GM21423 (cell line): ENCODE measurements around the gene NEUROD1.

Experiments used
- ATAC-seq: cut with Tn5 transposase; IDR thresholded peaks from one replicate; pipeline ENCODE4 v1.9.1; 2021; ENCODE audit warnings: mild to moderate bottlenecking, moderate library complexity; ENCODE audit not compliant: unreplicated experiment

Gene NEUROD1

DNA sequence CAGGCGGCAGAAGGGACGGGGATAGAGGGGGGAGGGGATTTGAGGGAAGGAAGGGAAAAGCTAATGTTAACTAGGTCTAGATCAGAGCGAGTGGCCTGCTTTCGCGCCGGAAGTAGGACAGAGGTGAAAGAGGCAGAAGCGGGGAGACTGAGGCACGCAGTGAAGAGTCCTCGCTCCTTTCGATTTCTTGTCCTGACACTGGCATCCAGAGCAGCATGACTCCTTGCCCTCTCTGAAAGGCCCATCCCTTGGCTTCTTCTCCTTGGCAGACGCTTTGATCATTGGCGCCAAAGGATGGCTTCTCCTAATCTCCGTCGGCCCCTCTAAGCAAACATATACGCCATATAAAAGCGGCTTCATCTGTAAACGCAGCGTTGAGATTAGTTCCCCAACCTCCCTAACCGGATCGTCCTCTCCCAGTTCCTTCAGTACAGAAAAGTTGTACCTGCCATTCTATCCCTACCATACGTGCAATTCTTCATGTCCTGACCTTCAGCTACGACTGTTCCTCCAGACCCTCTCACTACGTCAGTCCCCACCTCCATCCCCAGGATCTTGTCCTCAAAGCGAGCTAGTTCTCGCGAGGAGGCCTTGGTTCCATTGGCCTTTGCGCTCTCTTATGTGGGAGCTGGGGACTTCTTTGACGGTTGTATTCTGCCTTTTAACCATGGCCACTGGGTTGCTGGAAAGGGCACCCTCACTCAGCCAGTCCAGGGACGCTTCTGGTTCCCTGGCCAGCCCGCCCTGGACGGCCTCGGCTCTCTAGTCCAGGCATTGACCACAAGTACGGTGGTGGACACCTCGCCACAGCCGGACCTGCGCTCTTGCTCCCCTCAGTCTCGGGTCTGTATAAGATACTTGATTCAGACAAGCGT, 857 bp upstream of the NEUROD1 start:
- no peak for ATAC-seq

DNA sequence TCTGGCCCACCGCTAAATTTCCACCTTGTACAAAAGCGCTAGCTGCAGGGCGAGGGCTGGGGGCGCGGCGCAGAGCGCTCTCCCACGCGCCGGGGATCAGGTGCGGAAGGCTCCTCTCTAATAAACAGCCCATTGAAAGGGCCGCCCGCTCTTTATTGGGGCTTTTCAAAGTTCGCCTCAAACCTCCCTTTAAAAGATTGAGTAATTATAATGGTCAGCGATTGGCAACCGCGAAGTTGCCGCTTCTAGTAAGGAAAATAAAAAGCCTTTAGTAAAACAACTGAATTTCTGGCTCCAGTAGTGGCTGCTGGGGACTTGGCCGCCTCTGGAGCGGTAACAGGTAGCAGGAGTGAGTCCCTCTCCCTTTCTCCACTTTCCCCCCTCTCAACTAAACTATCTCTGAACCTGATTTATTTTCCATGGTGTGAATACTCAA, 755 bp downstream of the NEUROD1 start:
- no peak for ATAC-seq

GRCh38 chr2:181678861-181679543, 1.3 kb downstream of the NEUROD1 start:
- no peak for ATAC-seq

- no peak for ATAC-seq
These were observed 2.3 kb downstream of the NEUROD1 start for GRCh38 chr2:181677912-181678586.

DNA sequence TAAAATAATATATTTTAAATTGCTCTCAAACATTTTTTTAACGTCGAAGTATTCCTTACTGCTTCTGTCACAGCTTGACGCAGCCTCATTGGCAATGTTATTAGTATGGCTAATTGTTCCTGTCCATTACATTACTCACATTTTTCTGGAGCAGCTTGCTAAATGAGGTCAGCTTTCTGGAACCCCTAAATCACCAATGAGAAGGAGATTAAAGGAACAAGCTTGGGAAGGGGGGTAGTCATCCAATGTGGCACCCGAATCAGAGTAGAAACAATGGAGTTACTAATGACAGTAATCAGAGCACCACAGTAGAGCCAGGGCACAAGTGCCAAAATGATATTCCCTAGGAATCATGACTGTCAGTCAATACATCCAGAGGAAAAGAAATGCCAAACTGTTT, 5.1 kb downstream of the NEUROD1 start:
- ATAC-seq: no peak

DNA sequence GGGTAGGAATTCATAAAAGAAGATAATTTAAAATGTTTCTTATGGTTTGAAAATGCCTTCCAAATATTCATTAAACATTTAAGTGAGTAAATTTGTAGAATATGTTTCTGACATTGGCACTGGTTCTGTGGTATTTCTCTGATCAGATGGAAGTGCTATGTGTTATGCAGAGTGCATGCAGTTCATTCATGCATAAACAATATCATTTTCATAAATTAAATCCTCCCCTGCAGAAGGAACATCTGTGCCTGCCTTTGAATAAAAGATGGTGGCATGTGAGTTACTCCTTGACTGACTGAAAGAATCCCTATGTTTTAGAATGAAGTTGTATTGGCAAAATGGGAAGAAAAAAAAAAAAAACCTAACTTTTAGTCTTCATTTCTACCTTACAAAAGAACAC, 5.9 kb downstream of the NEUROD1 start:
- no peak for ATAC-seq

GRCh38 chr2:181673173-181673572, 7.1 kb downstream of the NEUROD1 start:
- ATAC-seq: peak; percentile 24

DNA sequence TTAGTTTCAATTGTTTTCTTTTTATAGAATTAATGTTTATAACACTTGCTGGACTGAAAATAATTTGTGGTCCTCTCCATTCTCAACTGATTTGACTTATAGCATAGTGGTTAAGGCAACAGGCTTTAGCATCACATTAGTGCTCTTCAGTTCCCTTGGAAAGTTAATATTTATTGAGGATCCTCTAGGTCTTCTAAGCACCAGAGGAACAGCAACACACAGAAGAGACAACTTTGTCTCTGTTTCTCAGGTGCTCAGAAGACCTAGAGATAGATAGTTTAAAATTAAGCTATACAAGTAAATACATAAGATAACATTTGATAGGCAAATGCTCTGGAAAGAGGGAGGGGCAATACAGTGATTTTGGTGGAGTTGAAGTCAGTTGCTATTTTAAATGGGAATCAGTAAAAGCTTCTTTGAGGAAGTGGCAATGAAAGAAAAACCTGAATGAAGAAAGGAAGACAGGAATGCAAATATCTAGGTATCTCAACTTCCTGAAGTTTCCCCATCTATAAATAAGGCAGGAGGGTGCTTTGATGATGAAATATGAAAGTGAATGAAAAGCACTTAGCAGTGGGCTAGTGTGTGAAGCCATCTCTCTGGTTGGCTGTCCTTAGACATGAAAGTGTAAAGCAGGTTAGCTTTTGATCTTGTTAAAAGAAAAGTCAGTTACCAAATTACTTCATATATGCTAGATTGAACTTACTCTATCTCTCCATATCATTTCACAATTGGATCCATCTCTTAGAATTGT, 7.9 kb downstream of the NEUROD1 start:
- peak; percentile 90 for ATAC-seq

- ATAC-seq: no peak
These were observed 9.7 kb downstream of the NEUROD1 start for GRCh38 chr2:181670632-181671031.

DNA sequence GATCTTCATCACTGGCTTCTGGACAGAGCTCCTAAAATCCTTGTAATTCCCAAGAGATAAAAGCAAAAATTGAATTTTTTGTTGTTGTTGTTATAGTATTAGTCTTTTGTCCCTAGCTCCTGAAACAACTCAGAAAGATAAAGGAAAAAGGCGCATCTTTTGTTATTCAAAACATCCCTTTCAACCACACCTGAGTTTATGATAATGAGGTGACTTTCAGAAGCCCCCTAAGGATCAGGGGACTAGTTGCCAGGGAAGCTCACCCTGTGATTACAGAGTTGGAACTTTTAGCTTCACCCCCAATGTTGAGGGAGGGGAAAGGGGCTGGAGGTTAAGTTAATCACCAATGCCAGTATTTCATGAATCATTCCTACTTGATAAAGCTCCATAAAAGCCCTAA, 13.1 kb downstream of the NEUROD1 start:
- ATAC-seq: no peak

- no peak for ATAC-seq
These were observed 18.0 kb downstream of the NEUROD1 start for GRCh38 chr2:181662287-181662686.

DNA sequence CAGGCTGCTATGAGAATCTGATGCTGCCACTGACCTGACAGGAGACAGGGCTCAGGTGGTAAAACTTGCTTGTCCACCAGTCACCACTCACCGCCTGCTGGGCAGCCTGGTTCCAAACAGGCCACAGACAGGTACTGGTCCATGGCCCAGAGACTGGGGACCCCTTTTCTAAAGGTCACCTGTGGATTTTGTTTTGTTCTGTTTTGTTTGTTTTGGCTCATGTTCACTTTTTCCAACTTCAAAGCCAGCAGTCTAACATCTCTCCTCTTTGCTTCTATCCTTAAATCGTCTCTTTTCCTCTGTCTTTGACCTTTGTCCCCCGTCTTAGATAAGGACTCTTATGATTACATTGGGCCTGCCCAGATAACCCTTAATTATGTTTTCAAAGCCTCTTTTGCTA, 20.1 kb downstream of the NEUROD1 start:
- ATAC-seq: no peak

DNA sequence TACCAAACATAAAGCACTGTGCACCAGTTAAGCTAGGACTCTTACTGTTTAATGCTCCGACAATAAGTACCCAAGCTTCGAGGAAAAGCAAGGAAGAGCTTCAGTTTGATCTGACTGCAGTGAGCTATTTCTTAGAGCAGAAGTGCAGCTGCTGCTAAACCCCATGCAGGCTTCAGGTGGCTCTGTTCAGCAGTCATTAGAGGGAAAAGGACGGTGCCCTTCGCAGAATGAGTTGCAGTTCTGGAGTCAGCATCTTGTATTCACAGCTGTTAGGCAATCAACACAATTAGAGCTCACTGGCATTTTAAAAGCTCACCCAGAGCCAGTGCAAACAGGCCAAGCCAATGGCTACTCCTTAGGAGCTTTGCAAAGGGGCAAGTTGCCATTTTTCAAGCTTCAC, 21.9 kb downstream of the NEUROD1 start:
- no peak for ATAC-seq

- ATAC-seq: no peak
These were observed 22.9 kb downstream of the NEUROD1 start for GRCh38 chr2:181657379-181657778.

DNA sequence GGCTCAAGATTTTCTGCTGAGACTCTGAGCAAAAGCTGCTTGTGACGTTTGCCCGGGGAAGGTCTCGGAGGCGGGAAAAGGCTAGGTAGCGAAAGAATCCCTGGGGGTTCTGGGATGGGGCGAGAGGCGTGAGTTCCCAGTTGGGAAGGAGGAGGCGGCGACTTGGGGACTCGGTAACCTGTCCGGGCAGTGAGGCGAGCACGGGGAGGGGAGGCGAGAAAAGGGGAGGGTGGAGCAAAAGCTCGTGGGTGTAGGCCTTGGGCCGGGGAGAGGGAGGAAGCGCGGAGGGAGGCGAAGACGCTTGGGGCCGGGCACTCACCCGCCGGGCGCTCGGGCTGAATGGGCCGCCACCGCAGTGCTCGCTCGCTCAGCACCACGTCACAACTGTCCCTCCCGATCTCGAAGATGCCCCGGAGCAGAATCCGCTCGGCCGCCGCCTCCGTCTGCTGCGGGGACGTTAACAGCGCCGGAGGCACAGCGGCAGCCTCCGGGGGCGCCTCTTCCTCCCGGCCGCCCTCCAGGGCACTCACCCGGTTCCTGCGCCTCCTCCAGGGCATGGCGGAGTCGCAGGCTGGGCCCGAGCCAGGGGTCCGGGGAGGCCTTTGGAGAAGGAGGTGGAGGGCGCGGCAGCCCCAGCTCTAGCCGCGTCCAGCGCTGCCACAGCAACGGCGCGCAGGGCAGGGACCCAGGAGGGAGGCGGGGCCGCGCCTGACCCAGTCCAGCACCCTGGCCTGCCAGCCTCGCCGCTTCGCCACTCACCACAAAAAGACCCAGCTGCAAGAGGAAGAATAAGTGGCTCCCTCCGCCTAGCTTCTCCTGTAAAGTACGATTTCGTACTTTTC, 23.6 kb downstream of the NEUROD1 start, which contains the start of gene CERKL:
Gene CERKL, minus strand, starts transcription at position 656 of the 842 bp plus-strand sequence. Its CDS starts 99 bp downstream, at position 557.
- ATAC-seq: peak; percentile 89

DNA sequence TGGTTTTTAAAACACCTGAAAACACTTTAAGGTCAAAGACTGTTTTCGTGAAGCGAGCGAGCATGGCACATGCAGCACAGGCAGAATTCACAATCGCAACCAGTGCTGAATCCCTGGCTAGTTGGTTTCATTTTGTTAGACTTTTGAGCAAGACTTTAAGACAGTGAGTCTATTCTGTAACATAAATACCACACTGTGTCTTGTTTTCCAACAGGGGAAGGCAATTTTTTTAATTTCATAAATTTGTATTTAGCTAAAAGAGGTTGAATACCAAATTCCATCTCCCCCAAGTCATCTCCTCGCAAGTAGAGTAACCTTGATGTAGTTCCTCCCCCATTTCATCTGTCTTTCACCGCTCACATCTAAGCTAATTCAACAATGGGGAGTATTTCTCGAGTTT, 24.8 kb downstream of the NEUROD1 start:
- no peak for ATAC-seq

DNA sequence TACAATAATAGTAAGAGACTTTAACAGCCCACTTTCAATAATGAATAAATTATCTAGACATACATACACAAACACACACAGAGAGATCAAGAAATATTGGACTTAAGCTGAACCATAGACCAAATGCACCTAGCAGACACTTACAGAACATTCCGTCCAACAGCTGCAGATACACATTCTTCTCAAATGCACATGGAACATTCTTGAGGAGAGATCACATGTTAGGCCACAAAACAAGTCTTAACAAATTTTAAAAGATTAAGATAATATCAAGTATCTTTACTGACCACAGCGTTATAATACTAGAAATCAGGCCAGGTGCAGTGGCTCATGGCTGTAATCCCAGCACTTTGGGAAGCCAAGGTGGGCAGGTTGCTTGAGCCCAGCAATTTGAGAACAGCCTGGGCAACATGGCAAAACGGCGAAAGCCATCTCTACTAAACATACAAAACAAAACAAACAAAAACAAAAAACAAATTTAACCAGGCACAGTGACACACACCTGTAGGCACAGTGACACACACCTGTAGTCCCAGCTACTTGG, 30.8 kb downstream of the NEUROD1 start:
- no peak for ATAC-seq

- no peak for ATAC-seq
These were observed 31.7 kb downstream of the NEUROD1 start for GRCh38 chr2:181648478-181649155.

GRCh38 chr2:181646415-181646987, 33.8 kb downstream of the NEUROD1 start:
- peak; percentile 62 for ATAC-seq
